Spleen (tissue), 11 donors: ENCODE data around the gene ATP10A. TPM values are rescaled to one million over a fixed set of nuclear protein-coding genes. Genes with fewer than 3 reads are reported as not detected.

Experiments used
- DNase-seq: peaks from one replicate; pipeline ENCODE4 v3.0.0-alpha.2; 2020
- H3K27ac ChIP-seq, 8 donors: fragments of 200-600 bp; sonication (generic) in 7 of 8; 1 replicate in 4 of 8; 2 replicates in 4 of 8; pipeline versions ENCODE4 v1.5.0 to v1.8.0; 2016 to 2021; ENCODE audit warnings: inconsistent platforms in 4 of 8, mild to moderate bottlenecking in 4 of 8, moderate library complexity in 1 of 8
- H3K27me3 ChIP-seq, 7 donors: fragments of 200-600 bp; sonication (generic) in 6 of 7; replicated peaks in 1 of 7; 1 replicate in 4 of 7; 2 replicates in 3 of 7; pipeline versions ENCODE4 v1.5.0 to v1.8.0; 2016 to 2021; ENCODE audit warnings: inconsistent platforms in 3 of 7, mild to moderate bottlenecking in 1 of 7
- H3K36me3 ChIP-seq, 6 donors: fragments of 200-600 bp; sonication (generic) in 5 of 6; 1 replicate in 4 of 6; 2 replicates in 2 of 6; pipeline versions ENCODE4 v1.5.0 to v1.8.0; 2016 to 2021; ENCODE audit warnings: inconsistent platforms in 2 of 6
- H3K4me1 ChIP-seq, 6 donors: fragments of 200-600 bp; sonication (generic) in 5 of 6; 1 replicate in 3 of 6; 2 replicates in 3 of 6; pipeline versions ENCODE4 v1.5.0 to v1.8.0; 2016 to 2021; ENCODE audit warnings: inconsistent platforms in 3 of 6
- H3K4me3 ChIP-seq, 8 donors: fragments of 200-600 bp; sonication (generic) in 7 of 8; 1 replicate in 4 of 8; 2 replicates in 4 of 8; pipeline versions ENCODE4 v1.5.0 to v1.8.0; 2016 to 2021; ENCODE audit warnings: inconsistent platforms in 4 of 8, mild to moderate bottlenecking in 4 of 8, moderate library complexity in 2 of 8
- H3K9me3 ChIP-seq, 8 donors: fragments of 200-600 bp; sonication (generic) in 7 of 8; 1 replicate in 4 of 8; 2 replicates in 4 of 8; pipeline versions ENCODE4 v1.5.0 to v1.8.0; 2016 to 2021; ENCODE audit warnings: inconsistent platforms in 4 of 8
- POLR2A ChIP-seq, 3 donors: fragments of 450-650 bp; IDR thresholded peaks; one replicate each; pipeline ENCODE4 v1.5.1; 2017; ENCODE audit warnings: antibody characterized with exemption in 3 of 3, mild to moderate bottlenecking in 1 of 3
- POLR2AphosphoS5 ChIP-seq, 3 donors: sonication (generic); formaldehyde crosslinking; IDR thresholded peaks; one replicate each; pipeline ENCODE4 v1.5.1; 2017; ENCODE audit warnings: antibody characterized with exemption in 3 of 3
- WGBS, 5 donors: extraction: QIAGEN DNeasy Blood & Tissue Kit in 3 of 5; methylation state at CpG; one replicate each; pipeline versions ENCODE4 v1.1.5 to v1.1.7; 2013 to 2018; 5-methylcytosine and 5-hydroxymethylcytosine counted together
- intact Hi-C: fragments of 100-400 bp; cut with DNase I; formaldehyde crosslinking; loops from one replicate; pipeline ENCODE4 v1.15.0; 2023; ENCODE audit warnings: low total_unique reads
- polyA plus RNA-seq, 3 donors: library from polyadenylated mRNA; stranded (reverse); fragments of 200-250 nt; gene quantifications; one replicate each; pipeline ENCODE4 v1.2.1, GENCODE V29; 2013
- total RNA-seq, 7 donors: library from RNA; depleted of rRNA in 3 of 7; stranded (reverse); fragments of >200 nt in 3 of 7; fragmentation: NEBNext Ultra II Directional in 4 of 7; extraction: Animal tissue kit (Norgen Biotek cat#: 25700) in 4 of 7; gene quantifications; one replicate each; pipeline versions ENCODE4 v1.1.0 to v1.2.1, GENCODE V29; 2016 to 2021
- TF ChIP-seq, protein P1 (sequence below), 11 experiments: fragments of 200-600 bp in 7 of 11; fragments of 450-650 bp in 4 of 11; sonication (generic) in 4 of 11; IDR thresholded peaks in 8 of 11; conservative IDR thresholded peaks in 3 of 11; 1 replicate in 7 of 11; 2 replicates in 4 of 11; pipeline versions ENCODE4 v1.4.0 to v1.8.0; 2016 to 2021; ENCODE audit warnings: antibody characterized with exemption in 11 of 11, inconsistent platforms in 4 of 11, mild to moderate bottlenecking in 1 of 11
- donor health status: healthy with polysubstance abuse.
- donor health status: DM: no; HTN: no; CAD: no; lungs with moderate emphysema.
- donor health status: DM: no; HTN: no; CAD: no.
- donor health status: Bipolar disorder and iron deficiency.
- donor health status: healthy.
- donor health status: DM: no; HTN: no; CAD: no.
- donor health status: DM: yes; HTN: yes; CAD: no.

Gene ATP10A
- total and polyA plus RNA-seq, 10 donors: 0.54 to 8.6 (median 2.7) TPM

DNA sequence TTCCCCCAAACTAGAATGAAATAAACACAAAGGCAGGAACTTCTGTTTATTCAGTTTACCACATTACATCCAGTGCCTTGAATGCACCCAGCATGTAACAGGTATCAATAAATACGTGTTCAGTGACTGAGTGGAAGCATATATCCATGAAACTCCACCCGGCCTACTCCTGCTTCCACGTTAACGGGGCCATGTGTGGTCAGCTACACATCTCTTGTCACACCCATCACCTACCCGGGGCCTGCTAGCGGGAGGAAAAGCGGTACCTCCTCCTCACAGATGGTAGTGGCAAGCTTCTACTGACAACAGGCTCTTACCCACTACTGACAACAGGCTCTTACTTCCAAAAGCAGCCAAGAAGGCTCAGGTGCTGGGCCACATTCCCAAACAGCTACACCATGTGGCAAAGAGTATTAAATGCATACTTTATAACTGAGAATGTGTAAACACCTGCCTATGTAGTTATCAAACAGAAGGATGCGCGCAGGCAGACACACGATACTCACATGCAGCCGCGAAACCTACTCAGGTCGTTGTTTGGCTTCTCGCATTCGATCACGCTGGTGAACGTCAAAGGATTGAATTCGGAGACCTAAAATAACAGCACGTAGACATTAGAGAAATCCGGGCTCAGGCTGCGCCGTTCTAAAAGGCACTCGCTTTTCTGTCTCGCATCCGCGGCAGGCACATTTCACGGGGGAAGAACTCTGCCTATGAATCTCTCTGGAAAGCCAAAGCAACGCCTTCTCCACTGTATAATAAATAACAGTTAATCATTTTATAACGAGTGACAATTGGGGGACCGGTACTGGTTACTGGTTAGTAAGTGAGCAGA lies 127.4 kb downstream of the ATP10A start:
- peaks cover 0 to 9% (median 0%) of the 10 kb centered on the region in 7 donors for H3K27me3 ChIP-seq
- H3K4me3 ChIP-seq: no peak overlapping the region
- intact Hi-C loops: no loop called here
- H3K36me3 ChIP-seq: no peaks in the 10 kb centered on the region
- WGBS, 5 donors: 87 to 96% (median 91%) methylated on average over 30 of the region's 30 CpGs
- no peaks in the 10 kb centered on the region for H3K9me3 ChIP-seq
- H3K27ac ChIP-seq: no peak overlapping the region
- peaks cover 0 to 15% (median 2%) of the 10 kb centered on the region in 6 donors for H3K4me1 ChIP-seq
- TF ChIP-seq POLR2AphosphoS5 (IDR thresholded peaks at IDR 0.05) (no peak), POLR2A (IDR thresholded peaks at IDR 0.05) (no peak)
- TF ChIP-seq, protein P1, sequence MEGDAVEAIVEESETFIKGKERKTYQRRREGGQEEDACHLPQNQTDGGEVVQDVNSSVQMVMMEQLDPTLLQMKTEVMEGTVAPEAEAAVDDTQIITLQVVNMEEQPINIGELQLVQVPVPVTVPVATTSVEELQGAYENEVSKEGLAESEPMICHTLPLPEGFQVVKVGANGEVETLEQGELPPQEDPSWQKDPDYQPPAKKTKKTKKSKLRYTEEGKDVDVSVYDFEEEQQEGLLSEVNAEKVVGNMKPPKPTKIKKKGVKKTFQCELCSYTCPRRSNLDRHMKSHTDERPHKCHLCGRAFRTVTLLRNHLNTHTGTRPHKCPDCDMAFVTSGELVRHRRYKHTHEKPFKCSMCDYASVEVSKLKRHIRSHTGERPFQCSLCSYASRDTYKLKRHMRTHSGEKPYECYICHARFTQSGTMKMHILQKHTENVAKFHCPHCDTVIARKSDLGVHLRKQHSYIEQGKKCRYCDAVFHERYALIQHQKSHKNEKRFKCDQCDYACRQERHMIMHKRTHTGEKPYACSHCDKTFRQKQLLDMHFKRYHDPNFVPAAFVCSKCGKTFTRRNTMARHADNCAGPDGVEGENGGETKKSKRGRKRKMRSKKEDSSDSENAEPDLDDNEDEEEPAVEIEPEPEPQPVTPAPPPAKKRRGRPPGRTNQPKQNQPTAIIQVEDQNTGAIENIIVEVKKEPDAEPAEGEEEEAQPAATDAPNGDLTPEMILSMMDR (IDR thresholded peaks at IDR 0.05 in 8 of 11, conservative IDR thresholded peaks at IDR 0.05 in 3 of 11): no peak
- no peak for DNase-seq

- TF ChIP-seq POLR2A (IDR thresholded peaks at IDR 0.05) (no peak), POLR2AphosphoS5 (IDR thresholded peaks at IDR 0.05) (no peak)
- TF ChIP-seq, protein P1 (IDR thresholded peaks at IDR 0.05 in 8 of 11, conservative IDR thresholded peaks at IDR 0.05 in 3 of 11): no peak
- 81 to 90% (median 83%) methylated on average over 7 to 17 of the region's 17 CpGs for WGBS, 5 donors
- H3K36me3 ChIP-seq: no peaks in the 10 kb centered on the region
- intact Hi-C loops: no loop called here
- H3K27me3 ChIP-seq: peaks cover 0 to 3% (median 0%) of the 10 kb centered on the region in 7 donors
- no peak overlapping the region for H3K27ac ChIP-seq
- no peaks in the 10 kb centered on the region for H3K9me3 ChIP-seq
- peaks cover 0 to 5% (median 0%) of the 10 kb centered on the region in 6 donors for H3K4me1 ChIP-seq
- no peak overlapping the region for H3K4me3 ChIP-seq
- DNase-seq: peak; percentile 40
These were observed 128.3 kb downstream of the ATP10A start for GRCh38 chr15:25734680-25735355.

- Histone ChIP-seq H3K27me3 (peaks cover 0 to 3% (median 0%) of the 10 kb centered on the region in 7 donors), H3K36me3 (no peaks in the 10 kb centered on the region), H3K9me3 (no peaks in the 10 kb centered on the region), H3K27ac (no peak overlapping the region), H3K4me3 (no peak overlapping the region), H3K4me1 (no peaks in the 10 kb centered on the region)
- WGBS, 5 donors: 68 to 83% (median 72%) methylated on average over 17 to 22 of the region's 22 CpGs
- TF ChIP-seq POLR2A (IDR thresholded peaks at IDR 0.05) (no peak), POLR2AphosphoS5 (IDR thresholded peaks at IDR 0.05) (no peak)
- TF ChIP-seq, protein P1 (IDR thresholded peaks at IDR 0.05 in 8 of 11, conservative IDR thresholded peaks at IDR 0.05 in 3 of 11): no peak
- peak; percentile 68 for DNase-seq
- intact Hi-C loops: no loop called here
These were observed 129.1 kb downstream of the ATP10A start for GRCh38 chr15:25733856-25734679.
